HepG2 (cell line): Measurements from ENCODE around the gene ZDHHC18. TPM values are rescaled to one million over a fixed set of nuclear protein-coding genes. Genes with fewer than 3 reads are reported as not detected.
A peak's percentile ranks its signal among the peaks of the same experiment; 100 is the strongest.

Source experiments
- AGO2 ChIP-seq: fragments of 200-400 bp; formaldehyde crosslinking; optimal IDR thresholded peaks from 2 replicates; pipeline ENCODE3; 2017; ENCODE audit warnings: mild to moderate bottlenecking, low read depth, low read length, moderate library complexity
- HIVEP1 ChIP-seq: sonication (generic); formaldehyde crosslinking; IDR thresholded peaks from 2 replicates; pipeline ENCODE4 v1.4.0; 2020; ENCODE audit warnings: mild to moderate bottlenecking, missing genetic modification reagents
- HOXA5 ChIP-seq: sonication (generic); formaldehyde crosslinking; IDR thresholded peaks from 2 replicates; pipeline ENCODE4 v1.4.0; 2020; ENCODE audit warnings: missing genetic modification reagents
- JUN ChIP-seq: sonication (generic); formaldehyde crosslinking; IDR thresholded peaks from 2 replicates; pipeline ENCODE4 v1.4.0; 2020; ENCODE audit warnings: mild to moderate bottlenecking, missing genetic modification reagents
- KLF12 ChIP-seq: sonication (generic); formaldehyde crosslinking; IDR thresholded peaks from 2 replicates; pipeline ENCODE4 v1.4.0; 2020; ENCODE audit warnings: missing genetic modification reagents, borderline replicate concordance
- NFE2 ChIP-seq: sonication (generic); formaldehyde crosslinking; IDR thresholded peaks from 2 replicates; pipeline ENCODE4 v1.4.0; 2020; ENCODE audit warnings: missing genetic modification reagents
- SMAD1 ChIP-seq: sonication (generic); formaldehyde crosslinking; IDR thresholded peaks from 2 replicates; pipeline ENCODE4 v1.4.0; 2020; ENCODE audit warnings: missing genetic modification reagents, low read depth, mild to moderate bottlenecking, borderline replicate concordance
- SMC3 ChIP-seq: IDR thresholded peaks from 2 replicates; pipeline ENCODE4 v1.6.1; 2011; ENCODE audit warnings: low read length, improper control_type of control experiment
- SRSF1 ChIP-seq: fragments of 200-400 bp; formaldehyde crosslinking; optimal IDR thresholded peaks from 2 replicates; pipeline ENCODE3; 2017; ENCODE audit warnings: mild to moderate bottlenecking, low read depth, low read length, moderate library complexity
- THAP11 ChIP-seq: IDR thresholded peaks from 2 replicates; pipeline ENCODE4 v1.6.1; 2016; ENCODE audit warnings: missing biosample characterization, missing genetic modification reagents
- ZBTB25 ChIP-seq: IDR thresholded peaks from 2 replicates; pipeline ENCODE4 v1.6.1; 2018; ENCODE audit warnings: missing genetic modification reagents
- ZNF235 ChIP-seq: sonication (generic); formaldehyde crosslinking; IDR thresholded peaks from 2 replicates; pipeline ENCODE4 v1.8.1; 2023; ENCODE audit warnings: mild to moderate bottlenecking, missing genetic modification reagents, borderline replicate concordance
- ZNF30 ChIP-seq: sonication (generic); formaldehyde crosslinking; IDR thresholded peaks from 2 replicates; pipeline ENCODE4 v1.5.0; 2020; ENCODE audit warnings: mild to moderate bottlenecking, missing genetic modification reagents
- ZNF484 ChIP-seq: sonication (generic); formaldehyde crosslinking; IDR thresholded peaks from 2 replicates; pipeline ENCODE4 v1.5.1; 2020; ENCODE audit warnings: mild to moderate bottlenecking, low read depth, missing genetic modification reagents, borderline replicate concordance
- ZNF615 ChIP-seq: sonication (generic); formaldehyde crosslinking; IDR thresholded peaks from 2 replicates; pipeline ENCODE4 v1.5.0; 2020; ENCODE audit warnings: mild to moderate bottlenecking, missing genetic modification reagents, borderline replicate concordance
- ZNF619 ChIP-seq: sonication (generic); formaldehyde crosslinking; IDR thresholded peaks from 2 replicates; pipeline ENCODE4 v1.4.0; 2020; ENCODE audit warnings: mild to moderate bottlenecking, missing genetic modification reagents
- ZNF780A ChIP-seq: sonication (generic); formaldehyde crosslinking; IDR thresholded peaks from 2 replicates; pipeline ENCODE4 v1.8.0; 2022; ENCODE audit warnings: mild to moderate bottlenecking, missing genetic modification reagents, moderate library complexity
- polyA plus RNA-seq, 8 experiments: library from polyadenylated mRNA; depleted of rRNA in 3 of 8; stranded (reverse) in 7 of 8; unstranded in 1 of 8; fragments of >200 nt; fragmentation: Illumina TruSeq in 4 of 8; extraction: Trizol in 4 of 8; gene quantifications; 2 replicates each; pipeline versions ENCODE4 v1.2.1 to v1.2.3, GENCODE V29; 2011 to 2016; ENCODE audit warnings: low read depth in 4 of 8, missing spikeins in 1 of 8, mixed read lengths in 1 of 8; ENCODE audit not compliant: insufficient read depth in 1 of 8
- total RNA-seq, 5 experiments: library from RNA; depleted of rRNA; stranded (reverse); fragments of >200 nt; fragmentation: Illumina TruSeq; extraction: Trizol; gene quantifications; 2 replicates each; pipeline ENCODE4 v1.2.3, GENCODE V29; 2016; ENCODE audit warnings: low read depth in 1 of 5
- TF ChIP-seq, protein P1 (sequence below): IDR thresholded peaks from 2 replicates; pipeline ENCODE4 v1.6.1; 2016; ENCODE audit warnings: missing compliant biosample characterization, missing genetic modification reagents, borderline replicate concordance
- TF ChIP-seq, protein P2 (sequence below): sonication (generic); formaldehyde crosslinking; IDR thresholded peaks from 2 replicates; pipeline ENCODE4 v1.5.0; 2020; ENCODE audit warnings: mild to moderate bottlenecking, missing genetic modification reagents, moderate library complexity
- TF ChIP-seq, protein P3 (sequence below): sonication (generic); formaldehyde crosslinking; IDR thresholded peaks from 2 replicates; pipeline ENCODE4 v1.4.0; 2020; ENCODE audit warnings: missing genetic modification reagents, borderline replicate concordance

ZDHHC18 gene
- total and polyA plus RNA-seq, 2 of the 13 experiments (the other 11 are each of a cell fraction or from before 2014, with no cell fraction given): 13.2 to 35.3 TPM

DNA sequence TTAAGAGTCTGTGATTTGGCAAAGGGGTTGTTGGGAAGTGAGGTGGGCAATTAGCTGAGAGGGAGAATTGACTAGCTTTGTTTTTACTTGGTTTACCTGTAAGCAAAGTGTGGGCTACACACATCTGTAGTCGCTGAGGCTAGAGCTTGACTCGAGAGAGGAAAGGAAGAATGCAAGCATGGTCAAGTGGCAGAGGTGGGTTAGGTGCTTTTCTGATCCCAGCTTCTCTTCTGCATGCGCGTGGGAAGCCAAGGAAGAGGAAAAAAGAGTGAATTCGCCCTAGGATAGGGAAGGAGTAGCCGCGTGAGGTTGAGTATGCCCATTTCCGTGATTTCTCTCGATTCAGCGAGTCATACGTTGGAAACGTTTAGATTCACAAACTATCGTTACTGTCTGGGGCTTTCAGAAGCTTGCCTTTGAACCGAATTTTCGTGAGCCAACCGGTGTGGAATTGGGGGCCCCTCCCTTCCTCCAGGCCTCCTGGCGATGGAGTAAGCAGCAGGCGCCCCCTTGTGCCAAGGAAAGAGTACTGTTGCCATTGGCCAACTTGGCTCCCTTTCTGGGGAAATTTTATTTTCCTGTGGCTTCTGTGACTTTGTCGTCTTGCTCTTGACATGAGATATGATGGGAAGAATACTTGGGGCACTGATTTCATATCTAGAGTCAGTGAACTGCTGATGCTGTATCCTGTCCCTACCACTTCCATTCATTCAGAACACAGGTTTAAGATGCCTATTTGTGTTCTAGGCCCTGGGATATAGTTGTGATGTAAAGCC is 37.5 kb upstream of the ZDHHC18 start (continued):
- TF ChIP-seq THAP11 (CRISPR knock-in tag): peak; percentile 62; the same call in 1 of the 2 replicates
- TF ChIP-seq ZNF484: no peak
- TF ChIP-seq HOXA5: no peak
- TF ChIP-seq ZNF235 (CRISPR knock-in tag): no peak
- TF ChIP-seq ZNF615 (CRISPR knock-in tag): no peak
- no peak for TF ChIP-seq KLF12 (CRISPR knock-in tag)
- TF ChIP-seq SMAD1 (CRISPR knock-in tag): no peak
- TF ChIP-seq, protein P1, sequence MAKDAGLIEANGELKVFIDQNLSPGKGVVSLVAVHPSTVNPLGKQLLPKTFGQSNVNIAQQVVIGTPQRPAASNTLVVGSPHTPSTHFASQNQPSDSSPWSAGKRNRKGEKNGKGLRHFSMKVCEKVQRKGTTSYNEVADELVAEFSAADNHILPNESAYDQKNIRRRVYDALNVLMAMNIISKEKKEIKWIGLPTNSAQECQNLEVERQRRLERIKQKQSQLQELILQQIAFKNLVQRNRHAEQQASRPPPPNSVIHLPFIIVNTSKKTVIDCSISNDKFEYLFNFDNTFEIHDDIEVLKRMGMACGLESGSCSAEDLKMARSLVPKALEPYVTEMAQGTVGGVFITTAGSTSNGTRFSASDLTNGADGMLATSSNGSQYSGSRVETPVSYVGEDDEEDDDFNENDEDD (CRISPR knock-in tag): no peak
- TF ChIP-seq ZNF619 (CRISPR knock-in tag): no peak
- TF ChIP-seq, protein P2, sequence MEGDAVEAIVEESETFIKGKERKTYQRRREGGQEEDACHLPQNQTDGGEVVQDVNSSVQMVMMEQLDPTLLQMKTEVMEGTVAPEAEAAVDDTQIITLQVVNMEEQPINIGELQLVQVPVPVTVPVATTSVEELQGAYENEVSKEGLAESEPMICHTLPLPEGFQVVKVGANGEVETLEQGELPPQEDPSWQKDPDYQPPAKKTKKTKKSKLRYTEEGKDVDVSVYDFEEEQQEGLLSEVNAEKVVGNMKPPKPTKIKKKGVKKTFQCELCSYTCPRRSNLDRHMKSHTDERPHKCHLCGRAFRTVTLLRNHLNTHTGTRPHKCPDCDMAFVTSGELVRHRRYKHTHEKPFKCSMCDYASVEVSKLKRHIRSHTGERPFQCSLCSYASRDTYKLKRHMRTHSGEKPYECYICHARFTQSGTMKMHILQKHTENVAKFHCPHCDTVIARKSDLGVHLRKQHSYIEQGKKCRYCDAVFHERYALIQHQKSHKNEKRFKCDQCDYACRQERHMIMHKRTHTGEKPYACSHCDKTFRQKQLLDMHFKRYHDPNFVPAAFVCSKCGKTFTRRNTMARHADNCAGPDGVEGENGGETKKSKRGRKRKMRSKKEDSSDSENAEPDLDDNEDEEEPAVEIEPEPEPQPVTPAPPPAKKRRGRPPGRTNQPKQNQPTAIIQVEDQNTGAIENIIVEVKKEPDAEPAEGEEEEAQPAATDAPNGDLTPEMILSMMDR (CRISPR knock-in tag): peak; percentile 97
- no peak for TF ChIP-seq ZBTB25 (CRISPR knock-in tag)
- TF ChIP-seq ZNF30 (CRISPR knock-in tag): no peak
- TF ChIP-seq SMC3: peak; percentile 97
- TF ChIP-seq, protein P3, sequence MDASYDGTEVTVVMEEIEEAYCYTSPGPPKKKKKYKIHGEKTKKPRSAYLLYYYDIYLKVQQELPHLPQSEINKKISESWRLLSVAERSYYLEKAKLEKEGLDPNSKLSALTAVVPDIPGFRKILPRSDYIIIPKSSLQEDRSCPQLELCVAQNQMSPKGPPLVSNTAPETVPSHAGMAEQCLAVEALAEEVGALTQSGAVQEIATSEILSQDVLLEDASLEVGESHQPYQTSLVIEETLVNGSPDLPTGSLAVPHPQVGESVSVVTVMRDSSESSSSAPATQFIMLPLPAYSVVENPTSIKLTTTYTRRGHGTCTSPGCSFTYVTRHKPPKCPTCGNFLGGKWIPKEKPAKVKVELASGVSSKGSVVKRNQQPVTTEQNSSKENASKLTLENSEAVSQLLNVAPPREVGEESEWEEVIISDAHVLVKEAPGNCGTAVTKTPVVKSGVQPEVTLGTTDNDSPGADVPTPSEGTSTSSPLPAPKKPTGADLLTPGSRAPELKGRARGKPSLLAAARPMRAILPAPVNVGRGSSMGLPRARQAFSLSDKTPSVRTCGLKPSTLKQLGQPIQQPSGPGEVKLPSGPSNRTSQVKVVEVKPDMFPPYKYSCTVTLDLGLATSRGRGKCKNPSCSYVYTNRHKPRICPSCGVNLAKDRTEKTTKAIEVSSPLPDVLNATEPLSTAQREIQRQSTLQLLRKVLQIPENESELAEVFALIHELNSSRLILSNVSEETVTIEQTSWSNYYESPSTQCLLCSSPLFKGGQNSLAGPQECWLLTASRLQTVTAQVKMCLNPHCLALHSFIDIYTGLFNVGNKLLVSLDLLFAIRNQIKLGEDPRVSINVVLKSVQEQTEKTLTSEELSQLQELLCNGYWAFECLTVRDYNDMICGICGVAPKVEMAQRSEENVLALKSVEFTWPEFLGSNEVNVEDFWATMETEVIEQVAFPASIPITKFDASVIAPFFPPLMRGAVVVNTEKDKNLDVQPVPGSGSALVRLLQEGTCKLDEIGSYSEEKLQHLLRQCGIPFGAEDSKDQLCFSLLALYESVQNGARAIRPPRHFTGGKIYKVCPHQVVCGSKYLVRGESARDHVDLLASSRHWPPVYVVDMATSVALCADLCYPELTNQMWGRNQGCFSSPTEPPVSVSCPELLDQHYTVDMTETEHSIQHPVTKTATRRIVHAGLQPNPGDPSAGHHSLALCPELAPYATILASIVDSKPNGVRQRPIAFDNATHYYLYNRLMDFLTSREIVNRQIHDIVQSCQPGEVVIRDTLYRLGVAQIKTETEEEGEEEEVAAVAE (CRISPR knock-in tag): no peak
- TF ChIP-seq ZNF780A (CRISPR knock-in tag): no peak
- no peak for TF ChIP-seq AGO2
- TF ChIP-seq SRSF1: no peak
- no peak for TF ChIP-seq HIVEP1 (CRISPR knock-in tag)
- TF ChIP-seq JUN: no peak
- TF ChIP-seq NFE2: no peak
